HepG2 (cell line): ENCODE results near the gene COX4I2. TPM values are rescaled to one million over a fixed set of nuclear protein-coding genes. Genes with fewer than 3 reads are reported as not detected.
A peak's percentile ranks its signal among the peaks of the same experiment; 100 is the strongest.

ENCODE experiments used
- ATAD3A ChIP-seq: sonication (generic); formaldehyde crosslinking; IDR thresholded peaks from 2 replicates; pipeline ENCODE4 v1.4.0; 2020; ENCODE audit warnings: missing genetic modification reagents
- IKZF4 ChIP-seq: sonication (generic); formaldehyde crosslinking; IDR thresholded peaks from 2 replicates; pipeline ENCODE4 v1.5.1; 2020; ENCODE audit warnings: borderline replicate concordance, mild to moderate bottlenecking, low read depth, missing genetic modification reagents; ENCODE audit errors: not compliant biosample characterization
- JARID2 ChIP-seq: sonication (generic); formaldehyde crosslinking; IDR thresholded peaks from 2 replicates; pipeline ENCODE4 v1.8.1; 2023; ENCODE audit warnings: missing genetic modification reagents, inconsistent platforms; ENCODE audit not compliant: insufficient replicate concordance
- KDM5B ChIP-seq: sonication (generic); formaldehyde crosslinking; IDR thresholded peaks from 2 replicates; pipeline ENCODE4 v1.4.0; 2020; ENCODE audit warnings: missing genetic modification reagents, mild to moderate bottlenecking, borderline replicate concordance
- MAF1 ChIP-seq: sonication (generic); formaldehyde crosslinking; IDR thresholded peaks from 2 replicates; pipeline ENCODE4 v1.5.0; 2020; ENCODE audit warnings: missing genetic modification reagents, borderline replicate concordance
- NR2F2 ChIP-seq: IDR thresholded peaks from 2 replicates; pipeline ENCODE4 v1.6.1; 2012; ENCODE audit warnings: low read depth, inconsistent platforms, borderline replicate concordance
- ONECUT2 ChIP-seq: sonication (generic); formaldehyde crosslinking; IDR thresholded peaks from 2 replicates; pipeline ENCODE4 v1.4.0; 2020; ENCODE audit warnings: missing genetic modification reagents
- ZFP36L2 ChIP-seq: sonication (generic); formaldehyde crosslinking; IDR thresholded peaks from 2 replicates; pipeline ENCODE4 v1.4.0; 2020; ENCODE audit warnings: missing genetic modification reagents
- ZKSCAN5 ChIP-seq: sonication (generic); formaldehyde crosslinking; IDR thresholded peaks from 2 replicates; pipeline ENCODE4 v1.5.1; 2020; ENCODE audit warnings: mild to moderate bottlenecking, missing genetic modification reagents
- ZKSCAN8 ChIP-seq: IDR thresholded peaks from 2 replicates; pipeline ENCODE4 v1.6.1; 2016; ENCODE audit warnings: borderline replicate concordance, missing genetic modification reagents, missing compliant biosample characterization
- ZNF124 ChIP-seq: sonication (generic); formaldehyde crosslinking; IDR thresholded peaks from 2 replicates; pipeline ENCODE4 v1.4.0; 2020; ENCODE audit warnings: missing genetic modification reagents
- ZNF234 ChIP-seq: sonication (generic); formaldehyde crosslinking; conservative IDR thresholded peaks from 2 replicates; pipeline ENCODE4 v1.5.1; 2020; ENCODE audit warnings: mild to moderate bottlenecking, missing genetic modification reagents
- ZNF296 ChIP-seq: sonication (generic); formaldehyde crosslinking; conservative IDR thresholded peaks from 2 replicates; pipeline ENCODE4 v1.5.0; 2020; ENCODE audit warnings: mild to moderate bottlenecking, missing genetic modification reagents
- ZNF460 ChIP-seq: sonication (generic); formaldehyde crosslinking; IDR thresholded peaks from 2 replicates; pipeline ENCODE4 v1.5.1; 2020; ENCODE audit warnings: missing genetic modification reagents, mild to moderate bottlenecking, borderline replicate concordance
- polyA plus RNA-seq, 8 experiments: library from polyadenylated mRNA; depleted of rRNA in 3 of 8; stranded (reverse) in 7 of 8; unstranded in 1 of 8; fragments of >200 nt; fragmentation: Illumina TruSeq in 4 of 8; extraction: Trizol in 4 of 8; gene quantifications; 2 replicates each; pipeline versions ENCODE4 v1.2.1 to v1.2.3, GENCODE V29; 2011 to 2016; ENCODE audit warnings: low read depth in 4 of 8, missing spikeins in 1 of 8, mixed read lengths in 1 of 8; ENCODE audit not compliant: insufficient read depth in 1 of 8
- total RNA-seq, 5 experiments: library from RNA; depleted of rRNA; stranded (reverse); fragments of >200 nt; fragmentation: Illumina TruSeq; extraction: Trizol; gene quantifications; 2 replicates each; pipeline ENCODE4 v1.2.3, GENCODE V29; 2016; ENCODE audit warnings: low read depth in 1 of 5
- TF ChIP-seq, protein P1 (sequence below): sonication (generic); formaldehyde crosslinking; IDR thresholded peaks from 2 replicates; pipeline ENCODE4 v1.4.0; 2020; ENCODE audit warnings: mild to moderate bottlenecking, missing genetic modification reagents
- TF ChIP-seq, protein P2 (sequence below): sonication (generic); formaldehyde crosslinking; IDR thresholded peaks from 2 replicates; pipeline ENCODE4 v1.8.0; 2022; ENCODE audit warnings: low read depth, missing genetic modification reagents
- TF ChIP-seq, protein P3 (sequence below): sonication (generic); formaldehyde crosslinking; IDR thresholded peaks from 2 replicates; pipeline ENCODE4 v1.4.0; 2020; ENCODE audit warnings: missing genetic modification reagents, borderline replicate concordance

The COX4I2 gene
- total and polyA plus RNA-seq, 2 of the 13 experiments (the other 11 are each of a cell fraction or from before 2014, with no cell fraction given), result 1.1 TPM; not detected in 1

DNA sequence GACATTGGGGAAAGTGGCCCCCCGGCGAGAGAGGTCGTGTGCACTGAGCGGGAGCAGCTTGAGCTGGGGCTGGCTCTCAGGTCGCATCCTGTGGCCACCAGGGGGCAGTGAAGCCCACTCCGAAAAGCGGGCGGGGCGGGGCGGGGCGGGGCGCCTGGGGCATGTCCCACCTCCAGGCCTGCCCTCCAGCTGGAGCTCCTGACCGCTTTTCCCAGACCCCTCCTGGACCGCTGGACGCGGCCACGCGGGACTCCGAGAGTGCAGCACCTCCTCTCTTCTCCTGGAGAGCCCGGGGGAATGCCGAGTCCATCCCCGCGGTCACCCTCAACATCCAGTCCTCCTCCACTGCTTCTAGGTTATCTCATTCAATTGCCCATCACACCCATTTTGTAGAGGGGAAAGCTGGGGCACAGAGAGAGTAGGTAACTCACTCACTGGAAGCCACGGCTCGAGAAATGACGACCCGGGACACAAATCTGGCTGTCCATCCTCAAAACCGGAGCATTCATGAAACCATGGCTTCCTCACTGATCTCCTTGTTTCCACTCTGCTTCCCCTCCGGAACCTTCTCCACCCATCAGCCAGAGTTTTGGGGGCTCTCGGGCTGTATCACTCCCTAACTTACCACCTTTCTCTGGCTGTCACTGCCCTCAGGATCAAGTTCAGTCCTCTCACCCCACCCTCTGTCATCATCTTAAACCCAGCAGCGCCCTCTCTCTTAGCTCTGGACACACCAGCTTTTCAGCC is 24.1 kb downstream of the COX4I2 start (continued):
- TF ChIP-seq, protein P1, sequence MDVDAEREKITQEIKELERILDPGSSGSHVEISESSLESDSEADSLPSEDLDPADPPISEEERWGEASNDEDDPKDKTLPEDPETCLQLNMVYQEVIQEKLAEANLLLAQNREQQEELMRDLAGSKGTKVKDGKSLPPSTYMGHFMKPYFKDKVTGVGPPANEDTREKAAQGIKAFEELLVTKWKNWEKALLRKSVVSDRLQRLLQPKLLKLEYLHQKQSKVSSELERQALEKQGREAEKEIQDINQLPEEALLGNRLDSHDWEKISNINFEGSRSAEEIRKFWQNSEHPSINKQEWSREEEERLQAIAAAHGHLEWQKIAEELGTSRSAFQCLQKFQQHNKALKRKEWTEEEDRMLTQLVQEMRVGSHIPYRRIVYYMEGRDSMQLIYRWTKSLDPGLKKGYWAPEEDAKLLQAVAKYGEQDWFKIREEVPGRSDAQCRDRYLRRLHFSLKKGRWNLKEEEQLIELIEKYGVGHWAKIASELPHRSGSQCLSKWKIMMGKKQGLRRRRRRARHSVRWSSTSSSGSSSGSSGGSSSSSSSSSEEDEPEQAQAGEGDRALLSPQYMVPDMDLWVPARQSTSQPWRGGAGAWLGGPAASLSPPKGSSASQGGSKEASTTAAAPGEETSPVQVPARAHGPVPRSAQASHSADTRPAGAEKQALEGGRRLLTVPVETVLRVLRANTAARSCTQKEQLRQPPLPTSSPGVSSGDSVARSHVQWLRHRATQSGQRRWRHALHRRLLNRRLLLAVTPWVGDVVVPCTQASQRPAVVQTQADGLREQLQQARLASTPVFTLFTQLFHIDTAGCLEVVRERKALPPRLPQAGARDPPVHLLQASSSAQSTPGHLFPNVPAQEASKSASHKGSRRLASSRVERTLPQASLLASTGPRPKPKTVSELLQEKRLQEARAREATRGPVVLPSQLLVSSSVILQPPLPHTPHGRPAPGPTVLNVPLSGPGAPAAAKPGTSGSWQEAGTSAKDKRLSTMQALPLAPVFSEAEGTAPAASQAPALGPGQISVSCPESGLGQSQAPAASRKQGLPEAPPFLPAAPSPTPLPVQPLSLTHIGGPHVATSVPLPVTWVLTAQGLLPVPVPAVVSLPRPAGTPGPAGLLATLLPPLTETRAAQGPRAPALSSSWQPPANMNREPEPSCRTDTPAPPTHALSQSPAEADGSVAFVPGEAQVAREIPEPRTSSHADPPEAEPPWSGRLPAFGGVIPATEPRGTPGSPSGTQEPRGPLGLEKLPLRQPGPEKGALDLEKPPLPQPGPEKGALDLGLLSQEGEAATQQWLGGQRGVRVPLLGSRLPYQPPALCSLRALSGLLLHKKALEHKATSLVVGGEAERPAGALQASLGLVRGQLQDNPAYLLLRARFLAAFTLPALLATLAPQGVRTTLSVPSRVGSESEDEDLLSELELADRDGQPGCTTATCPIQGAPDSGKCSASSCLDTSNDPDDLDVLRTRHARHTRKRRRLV, result peak; percentile 86
- 0 out of 2 replicates have a peak, but pooled peaks have one; percentile 42 for TF ChIP-seq ZNF460 (CRISPR knock-in tag)
- TF ChIP-seq ZKSCAN5 (CRISPR knock-in tag), result no peak
- TF ChIP-seq ZNF234 (CRISPR knock-in tag), result no peak; the same call in 1 of the 2 replicates
- TF ChIP-seq MAF1, result 0 out of 2 replicates have a peak, but pooled peaks have one; percentile 62
- TF ChIP-seq ATAD3A (CRISPR knock-in tag), result no peak; the same call in 1 of the 2 replicates
- TF ChIP-seq, protein P2, sequence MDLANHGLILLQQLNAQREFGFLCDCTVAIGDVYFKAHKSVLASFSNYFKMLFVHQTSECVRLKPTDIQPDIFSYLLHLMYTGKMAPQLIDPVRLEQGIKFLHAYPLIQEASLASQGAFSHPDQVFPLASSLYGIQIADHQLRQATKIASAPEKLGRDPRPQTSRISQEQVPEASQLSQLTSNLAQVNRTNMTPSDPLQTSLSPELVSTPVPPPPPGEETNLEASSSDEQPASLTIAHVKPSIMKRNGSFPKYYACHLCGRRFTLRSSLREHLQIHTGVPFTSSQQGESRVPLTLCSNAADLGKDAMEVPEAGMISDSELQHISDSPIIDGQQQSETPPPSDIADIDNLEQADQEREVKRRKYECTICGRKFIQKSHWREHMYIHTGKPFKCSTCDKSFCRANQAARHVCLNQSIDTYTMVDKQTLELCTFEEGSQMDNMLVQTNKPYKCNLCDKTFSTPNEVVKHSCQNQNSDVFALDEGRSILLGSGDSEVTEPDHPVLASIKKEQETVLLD (CRISPR knock-in tag), result no peak
- TF ChIP-seq, protein P3, sequence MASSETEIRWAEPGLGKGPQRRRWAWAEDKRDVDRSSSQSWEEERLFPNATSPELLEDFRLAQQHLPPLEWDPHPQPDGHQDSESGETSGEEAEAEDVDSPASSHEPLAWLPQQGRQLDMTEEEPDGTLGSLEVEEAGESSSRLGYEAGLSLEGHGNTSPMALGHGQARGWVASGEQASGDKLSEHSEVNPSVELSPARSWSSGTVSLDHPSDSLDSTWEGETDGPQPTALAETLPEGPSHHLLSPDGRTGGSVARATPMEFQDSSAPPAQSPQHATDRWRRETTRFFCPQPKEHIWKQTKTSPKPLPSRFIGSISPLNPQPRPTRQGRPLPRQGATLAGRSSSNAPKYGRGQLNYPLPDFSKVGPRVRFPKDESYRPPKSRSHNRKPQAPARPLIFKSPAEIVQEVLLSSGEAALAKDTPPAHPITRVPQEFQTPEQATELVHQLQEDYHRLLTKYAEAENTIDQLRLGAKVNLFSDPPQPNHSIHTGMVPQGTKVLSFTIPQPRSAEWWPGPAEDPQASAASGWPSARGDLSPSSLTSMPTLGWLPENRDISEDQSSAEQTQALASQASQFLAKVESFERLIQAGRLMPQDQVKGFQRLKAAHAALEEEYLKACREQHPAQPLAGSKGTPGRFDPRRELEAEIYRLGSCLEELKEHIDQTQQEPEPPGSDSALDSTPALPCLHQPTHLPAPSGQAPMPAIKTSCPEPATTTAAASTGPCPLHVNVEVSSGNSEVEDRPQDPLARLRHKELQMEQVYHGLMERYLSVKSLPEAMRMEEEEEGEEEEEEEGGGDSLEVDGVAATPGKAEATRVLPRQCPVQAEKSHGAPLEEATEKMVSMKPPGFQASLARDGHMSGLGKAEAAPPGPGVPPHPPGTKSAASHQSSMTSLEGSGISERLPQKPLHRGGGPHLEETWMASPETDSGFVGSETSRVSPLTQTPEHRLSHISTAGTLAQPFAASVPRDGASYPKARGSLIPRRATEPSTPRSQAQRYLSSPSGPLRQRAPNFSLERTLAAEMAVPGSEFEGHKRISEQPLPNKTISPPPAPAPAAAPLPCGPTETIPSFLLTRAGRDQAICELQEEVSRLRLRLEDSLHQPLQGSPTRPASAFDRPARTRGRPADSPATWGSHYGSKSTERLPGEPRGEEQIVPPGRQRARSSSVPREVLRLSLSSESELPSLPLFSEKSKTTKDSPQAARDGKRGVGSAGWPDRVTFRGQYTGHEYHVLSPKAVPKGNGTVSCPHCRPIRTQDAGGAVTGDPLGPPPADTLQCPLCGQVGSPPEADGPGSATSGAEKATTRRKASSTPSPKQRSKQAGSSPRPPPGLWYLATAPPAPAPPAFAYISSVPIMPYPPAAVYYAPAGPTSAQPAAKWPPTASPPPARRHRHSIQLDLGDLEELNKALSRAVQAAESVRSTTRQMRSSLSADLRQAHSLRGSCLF (CRISPR knock-in tag), result no peak
- TF ChIP-seq IKZF4 (CRISPR knock-in tag), result no peak
- TF ChIP-seq ZKSCAN8 (CRISPR knock-in tag), result no peak
- TF ChIP-seq JARID2 (CRISPR knock-in tag), result peak; percentile 96
- TF ChIP-seq ZNF296, result 0 out of 2 replicates have a peak, but pooled peaks have one; percentile 66
- TF ChIP-seq ZNF124 (CRISPR knock-in tag), result peak; percentile 23; the same call in 1 of the 2 replicates
- TF ChIP-seq ZFP36L2 (CRISPR knock-in tag), result 0 out of 2 replicates have a peak, but pooled peaks have one; percentile 73
- peak; percentile 40; the same call in 1 of the 2 replicates for TF ChIP-seq ONECUT2 (CRISPR knock-in tag)
- 0 out of 2 replicates have a peak, but pooled peaks have one; percentile 1 for TF ChIP-seq NR2F2
- TF ChIP-seq KDM5B (CRISPR knock-in tag), result peak; percentile 98
